Osteocyte (in vitro differentiated cells): ENCODE results near the gene RAB31. TPM values are rescaled to one million over a fixed set of nuclear protein-coding genes. Genes with fewer than 3 reads are reported as not detected.

ENCODE experiments used
- DNase-seq: peaks from one replicate; pipeline ENCODE4 v3.0.0; 2021; ENCODE audit warnings: mixed read lengths; ENCODE audit not compliant: unreplicated experiment; ENCODE audit errors: extremely low spot score
- H3K27ac Mint-ChIP-seq: one replicate; pipeline ENCODE4 v1.8.0; 2021; ENCODE audit warnings: mild to moderate bottlenecking, mixed read lengths; ENCODE audit not compliant: unreplicated experiment
- H3K27me3 Mint-ChIP-seq: one replicate; pipeline ENCODE4 v1.8.0; 2021; ENCODE audit warnings: mixed read lengths; ENCODE audit not compliant: unreplicated experiment
- H3K36me3 Mint-ChIP-seq: one replicate; pipeline ENCODE4 v1.8.0; 2021; ENCODE audit warnings: mixed read lengths; ENCODE audit not compliant: unreplicated experiment
- H3K4me1 Mint-ChIP-seq: one replicate; pipeline ENCODE4 v1.8.0; 2021; ENCODE audit warnings: mixed read lengths; ENCODE audit not compliant: unreplicated experiment
- H3K4me3 Mint-ChIP-seq: one replicate; pipeline ENCODE4 v1.8.0; 2021; ENCODE audit warnings: mild to moderate bottlenecking, moderate library complexity, mixed read lengths; ENCODE audit not compliant: unreplicated experiment
- H3K9me3 Mint-ChIP-seq: one replicate; pipeline ENCODE4 v1.8.0; 2021; ENCODE audit warnings: mixed read lengths; ENCODE audit not compliant: unreplicated experiment
- CTCF ChIP-seq: fragments of 200-600 bp; sonication (generic); IDR thresholded peaks from 2 replicates; pipeline ENCODE4 v1.5.0; 2021; ENCODE audit warnings: antibody characterized with exemption, mild to moderate bottlenecking, moderate library complexity
- total RNA-seq: library from RNA; stranded (reverse); gene quantifications from 2 replicates; pipeline ENCODE4 v1.2.1, GENCODE V29; 2021

The RAB31 gene
- total RNA-seq, 1 donor from 2014 or later = 90.8 TPM

GRCh38 chr18:9685615-9685890 is 22.5 kb upstream of the RAB31 start:
- no peaks in the 10 kb centered on the region for H3K27me3 Mint-ChIP-seq
- no peaks in the 10 kb centered on the region for H3K36me3 Mint-ChIP-seq
- TF ChIP-seq CTCF = no peak
- peaks cover 25% of the 10 kb centered on the region for H3K4me1 Mint-ChIP-seq
- no peaks in the 10 kb centered on the region for H3K9me3 Mint-ChIP-seq
- no peak overlapping the region for H3K4me3 Mint-ChIP-seq
- DNase-seq = no peak
- H3K27ac Mint-ChIP-seq = no peak overlapping the region

GRCh38 chr18:9688036-9688741 is 19.9 kb upstream of the RAB31 start:
- peak; percentile 56 for DNase-seq
- H3K9me3 Mint-ChIP-seq = no peaks in the 10 kb centered on the region

GRCh38 chr18:9689253-9689652 is 18.8 kb upstream of the RAB31 start:
- DNase-seq = peak; percentile 17
- Mint-ChIP-seq H3K4me1 (peaks cover 26% of the 10 kb centered on the region), H3K9me3 (no peaks in the 10 kb centered on the region), H3K36me3 (no peaks in the 10 kb centered on the region), H3K4me3 (no peak overlapping the region), H3K27me3 (no peaks in the 10 kb centered on the region), H3K27ac (no peak overlapping the region)
- TF ChIP-seq CTCF = no peak

More at GRCh38 chr18:9688036-9688741, 19.9 kb upstream of the RAB31 start:
- TF ChIP-seq CTCF = no peak
- Mint-ChIP-seq H3K4me1 (peaks cover 32% of the 10 kb centered on the region), H3K4me3 (no peak overlapping the region), H3K27ac (no peak overlapping the region), H3K36me3 (no peaks in the 10 kb centered on the region), H3K27me3 (no peaks in the 10 kb centered on the region)

- Mint-ChIP-seq H3K4me1 (peaks cover 12% of the 10 kb centered on the region), H3K27ac (no peak overlapping the region), H3K9me3 (no peaks in the 10 kb centered on the region), H3K36me3 (no peaks in the 10 kb centered on the region), H3K27me3 (no peaks in the 10 kb centered on the region), H3K4me3 (no peak overlapping the region)
- TF ChIP-seq CTCF = no peak
- peak; percentile 59 for DNase-seq
These were observed 17.5 kb upstream of the RAB31 start for GRCh38 chr18:9690418-9691188.

GRCh38 chr18:9691235-9691634 is 16.9 kb upstream of the RAB31 start:
- no peak overlapping the region for H3K4me3 Mint-ChIP-seq
- no peak for DNase-seq
- no peaks in the 10 kb centered on the region for H3K9me3 Mint-ChIP-seq
- no peak for TF ChIP-seq CTCF
- no peaks in the 10 kb centered on the region for H3K36me3 Mint-ChIP-seq
- H3K27ac Mint-ChIP-seq = no peak overlapping the region
- H3K27me3 Mint-ChIP-seq = no peaks in the 10 kb centered on the region
- peaks cover 12% of the 10 kb centered on the region for H3K4me1 Mint-ChIP-seq
